Activated T-cell treated with anti-CD3 and anti-CD28 coated beads, Interleukin-2, amount 50 U/mL, for 24 hours (primary cell): Measurements from ENCODE around the gene B9D1.
A peak's percentile ranks its signal among the peaks of the same experiment; 100 is the strongest.

ENCODE experiments used
- DNase-seq: peaks from one replicate; pipeline ENCODE4 v3.0.0-alpha.2; 2020
- H3K27ac Mint-ChIP-seq: 2 replicates; pipeline ENCODE4 v1.8.0; 2020; ENCODE audit warnings: mild to moderate bottlenecking, mixed read lengths
- H3K27me3 Mint-ChIP-seq: 2 replicates; pipeline ENCODE4 v1.8.0; 2020; ENCODE audit warnings: mixed read lengths
- H3K36me3 Mint-ChIP-seq: 2 replicates; pipeline ENCODE4 v1.8.0; 2020; ENCODE audit warnings: low read depth, mixed read lengths
- H3K4me1 Mint-ChIP-seq: 2 replicates; pipeline ENCODE4 v1.8.0; 2020; ENCODE audit warnings: low read depth, mixed read lengths
- H3K4me3 Mint-ChIP-seq: 2 replicates; pipeline ENCODE4 v1.8.0; 2020; ENCODE audit warnings: mild to moderate bottlenecking, moderate library complexity, mixed read lengths
- H3K9me3 Mint-ChIP-seq: 2 replicates; pipeline ENCODE4 v1.8.0; 2020; ENCODE audit warnings: mixed read lengths

Gene B9D1

GRCh38 chr17:19399750-19400450 lies 37.4 kb upstream of the B9D1 start:
- no peaks in the 10 kb centered on the region for H3K9me3 Mint-ChIP-seq
- DNase-seq, result no peak

GRCh38 chr17:19398301-19399181 lies 36.0 kb upstream of the B9D1 start:
- H3K9me3 Mint-ChIP-seq, result no peaks in the 10 kb centered on the region
- H3K36me3 Mint-ChIP-seq, result no peaks in the 10 kb centered on the region
- no peaks in the 10 kb centered on the region for H3K27me3 Mint-ChIP-seq
- no peak overlapping the region for H3K4me3 Mint-ChIP-seq
- H3K4me1 Mint-ChIP-seq, result no peaks in the 10 kb centered on the region
- no peak overlapping the region for H3K27ac Mint-ChIP-seq
- DNase-seq, result no peak

More at GRCh38 chr17:19399750-19400450, 37.4 kb upstream of the B9D1 start:
- no peak overlapping the region for H3K4me3 Mint-ChIP-seq
- no peak overlapping the region for H3K27ac Mint-ChIP-seq
- H3K36me3 Mint-ChIP-seq, result no peaks in the 10 kb centered on the region
- H3K27me3 Mint-ChIP-seq, result no peaks in the 10 kb centered on the region
- no peaks in the 10 kb centered on the region for H3K4me1 Mint-ChIP-seq

- no peaks in the 10 kb centered on the region for H3K36me3 Mint-ChIP-seq
- no peaks in the 10 kb centered on the region for H3K9me3 Mint-ChIP-seq
- no peak overlapping the region for H3K4me3 Mint-ChIP-seq
- H3K4me1 Mint-ChIP-seq, result no peaks in the 10 kb centered on the region
- H3K27ac Mint-ChIP-seq, result no peak overlapping the region
- no peaks in the 10 kb centered on the region for H3K27me3 Mint-ChIP-seq
- no peak for DNase-seq
Observed at GRCh38 chr17:19397556-19398041, 35.1 kb upstream of the B9D1 start.

- no peak overlapping the region for H3K4me3 Mint-ChIP-seq
- no peaks in the 10 kb centered on the region for H3K27me3 Mint-ChIP-seq
- H3K36me3 Mint-ChIP-seq, result no peaks in the 10 kb centered on the region
- DNase-seq, result no peak
- H3K4me1 Mint-ChIP-seq, result peaks cover 3% of the 10 kb centered on the region
- no peaks in the 10 kb centered on the region for H3K9me3 Mint-ChIP-seq
- H3K27ac Mint-ChIP-seq, result no peak overlapping the region
Observed at GRCh38 chr17:19392303-19392702, 29.8 kb upstream of the B9D1 start.

GRCh38 chr17:19391432-19391831 lies 28.9 kb upstream of the B9D1 start:
- Mint-ChIP-seq H3K36me3 (no peaks in the 10 kb centered on the region), H3K27me3 (no peaks in the 10 kb centered on the region), H3K9me3 (no peaks in the 10 kb centered on the region), H3K27ac (no peak overlapping the region), H3K4me1 (peaks cover 6% of the 10 kb centered on the region), H3K4me3 (no peak overlapping the region)
- no peak for DNase-seq

- Mint-ChIP-seq H3K4me3 (no peak overlapping the region), H3K36me3 (no peaks in the 10 kb centered on the region), H3K27me3 (no peaks in the 10 kb centered on the region), H3K4me1 (peaks cover 9% of the 10 kb centered on the region), H3K27ac (no peak overlapping the region), H3K9me3 (no peaks in the 10 kb centered on the region)
- no peak for DNase-seq
Observed at GRCh38 chr17:19390951-19391350, 28.4 kb upstream of the B9D1 start.

GRCh38 chr17:19388791-19389785 lies 26.6 kb upstream of the B9D1 start:
- no peaks in the 10 kb centered on the region for H3K9me3 Mint-ChIP-seq
- no peaks in the 10 kb centered on the region for H3K27me3 Mint-ChIP-seq
- no peak overlapping the region for H3K27ac Mint-ChIP-seq
- H3K36me3 Mint-ChIP-seq, result peaks cover 15% of the 10 kb centered on the region
- no peak for DNase-seq
- H3K4me3 Mint-ChIP-seq, result no peak overlapping the region
- peaks cover 9% of the 10 kb centered on the region for H3K4me1 Mint-ChIP-seq

- Mint-ChIP-seq H3K4me1 (peaks cover 9% of the 10 kb centered on the region), H3K36me3 (peaks cover 22% of the 10 kb centered on the region), H3K27me3 (no peaks in the 10 kb centered on the region), H3K27ac (no peak overlapping the region), H3K4me3 (no peak overlapping the region), H3K9me3 (no peaks in the 10 kb centered on the region)
- DNase-seq, result no peak
Observed at GRCh38 chr17:19387921-19388521, 25.5 kb upstream of the B9D1 start.

- no peaks in the 10 kb centered on the region for H3K27me3 Mint-ChIP-seq
- no peaks in the 10 kb centered on the region for H3K9me3 Mint-ChIP-seq
- H3K36me3 Mint-ChIP-seq, result peaks cover 24% of the 10 kb centered on the region
- H3K4me1 Mint-ChIP-seq, result peaks cover 9% of the 10 kb centered on the region
- no peak within 1 kb of the TSS for H3K27ac Mint-ChIP-seq
- H3K4me3 Mint-ChIP-seq, result no peak within 1 kb of the TSS
- DNase-seq, result peak; percentile 30
Observed at GRCh38 chr17:19386974-19387920, 24.7 kb upstream of the B9D1 start, which contains the start of gene MFAP4. Gene MFAP4 (minus strand): TSS chr17:19387190. CDS start chr17:19387155, 35 bp downstream.

GRCh38 chr17:19386051-19386929 lies 23.8 kb upstream of the B9D1 start:
- H3K27ac Mint-ChIP-seq, result no peak overlapping the region
- DNase-seq, result peak; percentile 32
- no peak overlapping the region for H3K4me3 Mint-ChIP-seq
- peaks cover 29% of the 10 kb centered on the region for H3K36me3 Mint-ChIP-seq
- no peaks in the 10 kb centered on the region for H3K9me3 Mint-ChIP-seq
- no peaks in the 10 kb centered on the region for H3K27me3 Mint-ChIP-seq
- H3K4me1 Mint-ChIP-seq, result peaks cover 9% of the 10 kb centered on the region

- Mint-ChIP-seq H3K4me3 (no peak overlapping the region), H3K27me3 (no peaks in the 10 kb centered on the region), H3K9me3 (no peaks in the 10 kb centered on the region), H3K4me1 (peaks cover 9% of the 10 kb centered on the region), H3K27ac (no peak overlapping the region), H3K36me3 (peaks cover 36% of the 10 kb centered on the region)
- DNase-seq, result peak; percentile 22
Observed at GRCh38 chr17:19385521-19385983, 23.0 kb upstream of the B9D1 start.

- Mint-ChIP-seq H3K36me3 (peaks cover 43% of the 10 kb centered on the region), H3K9me3 (no peaks in the 10 kb centered on the region), H3K27ac (no peak overlapping the region), H3K4me3 (no peak overlapping the region), H3K27me3 (no peaks in the 10 kb centered on the region), H3K4me1 (peaks cover 9% of the 10 kb centered on the region)
- DNase-seq, result peak; percentile 23
Observed at GRCh38 chr17:19384723-19385391, 22.3 kb upstream of the B9D1 start.
